ENCODE measurements around the gene SEC61G. TPM values are rescaled to one million over a fixed set of nuclear protein-coding genes. Genes with fewer than 3 reads are reported as not detected.

SEC61G gene
- polyA plus RNA-seq, 1 of the 3 experiments (the other 2 are of a cell fraction): 229 TPM

GRCh38 chr7:54722502-54722901 is 36.5 kb downstream of the SEC61G start (continued):
- TF ChIP-seq NFIC (IDR thresholded peaks at IDR 0.05; ENCODE audit: borderline replicate concordance) (no peak), REST (IDR thresholded peaks at IDR 0.05; ENCODE audit: low read depth, low read length) (no peak), EZH2phosphoT487 (IDR thresholded peaks at IDR 0.05; ENCODE audit: borderline replicate concordance, low read depth) (no peak), RFX5 (IDR thresholded peaks at IDR 0.05; ENCODE audit: low read length) (no peak), TAF1 (IDR thresholded peaks at IDR 0.05; ENCODE audit: borderline replicate concordance, low read depth, low read length) (no peak)

GRCh38 chr7:54722026-54722425 is 37.0 kb downstream of the SEC61G start:
- Histone ChIP-seq H3K36me3 (replicated peaks in 1 of 2; ENCODE audit: control insufficient read depth in 1 of 2, insufficient read depth in 2 of 2, low read length in 1 of 2) (no peaks in the 10 kb centered on the region), H3K4me3 (ENCODE audit: low read depth in 2 of 2, low read length in 1 of 2) (no peak overlapping the region), H3K9ac (no peak overlapping the region), H3K4me1 (ENCODE audit: control insufficient read depth in 1 of 2, insufficient read depth in 2 of 2, low read depth in 1 of 2, low read length in 1 of 2) (no peaks in the 10 kb centered on the region), H2AFZ (ENCODE audit: low read depth) (no peak overlapping the region), H4K20me1 (ENCODE audit: insufficient read depth) (no peaks in the 10 kb centered on the region), H3K9me2 (no peaks in the 10 kb centered on the region), H3K4me2 (no peak overlapping the region), H3F3A (replicated peaks; ENCODE audit: insufficient read depth) (no peaks in the 10 kb centered on the region), H3K79me2 (ENCODE audit: insufficient read depth) (no peaks in the 10 kb centered on the region), H3K27me3 (ENCODE audit: insufficient read depth) (no peaks in the 10 kb centered on the region), H3K27ac (ENCODE audit: low read depth in 2 of 2, low read length in 1 of 2) (no peak overlapping the region), H3K9me3 (no peaks in the 10 kb centered on the region)
- ChIA-PET POLR2A (no interaction called here), CTCF (no interaction called here)
- no peak for DNase-seq
- TF ChIP-seq YY1 (IDR thresholded peaks at IDR 0.05; ENCODE audit: low read depth) (no peak), MXI1 (IDR thresholded peaks at IDR 0.05; ENCODE audit: low read depth, low read length) (no peak), FOXJ3 (CRISPR knock-in tag; IDR thresholded peaks at IDR 0.05) (no peak), ZBTB33 (IDR thresholded peaks at IDR 0.05; ENCODE audit: borderline replicate concordance, low read depth) (no peak), MAX (IDR thresholded peaks at IDR 0.05; ENCODE audit: low read depth) (no peak), CHD2 (IDR thresholded peaks at IDR 0.05; ENCODE audit: low read length, partially characterized antibody) (no peak), RFX5 (IDR thresholded peaks at IDR 0.05; ENCODE audit: low read length) (no peak), FOXM1 (IDR thresholded peaks at IDR 0.05; ENCODE audit: low read depth) (no peak)
- WGBS (ENCODE audit: low lambda C conversion rate): 24% methylated on average over 9 of the region's 9 CpGs
